ENCODE data around the gene TNP2. TPM values are rescaled to one million over a fixed set of nuclear protein-coding genes. Genes with fewer than 3 reads are reported as not detected.

TNP2 gene
- polyA plus RNA-seq (ENCODE audit: low read depth in 6 of 6) = not detected

GRCh38 chr16:11268921-11269375 lies at the start of gene TNP2:
TSS of gene TNP2 (minus strand) at chr16:11269325. CDS start at chr16:11269262, 63 bp downstream.
- peak within 1 kb of the TSS in 2 of 6 donors; percentile 16 to 17 for H3K27ac Mint-ChIP-seq
- peaks cover 0 to 4% (median 0%) of the 10 kb centered on the region in 7 donors for H3K9me3 Mint-ChIP-seq
- peaks cover 4 to 14% (median 12%) of the 10 kb centered on the region in 3 donors for H3K4me1 Mint-ChIP-seq
- ATAC-seq (ENCODE audit: low read depth in 2 of 2) (no peak), DNase-seq (no peak)
- no peak within 1 kb of the TSS for H3K4me3 Mint-ChIP-seq
- H3K27me3 Mint-ChIP-seq = no peaks in the 10 kb centered on the region
- H3K36me3 Mint-ChIP-seq = no peaks in the 10 kb centered on the region

DNA sequence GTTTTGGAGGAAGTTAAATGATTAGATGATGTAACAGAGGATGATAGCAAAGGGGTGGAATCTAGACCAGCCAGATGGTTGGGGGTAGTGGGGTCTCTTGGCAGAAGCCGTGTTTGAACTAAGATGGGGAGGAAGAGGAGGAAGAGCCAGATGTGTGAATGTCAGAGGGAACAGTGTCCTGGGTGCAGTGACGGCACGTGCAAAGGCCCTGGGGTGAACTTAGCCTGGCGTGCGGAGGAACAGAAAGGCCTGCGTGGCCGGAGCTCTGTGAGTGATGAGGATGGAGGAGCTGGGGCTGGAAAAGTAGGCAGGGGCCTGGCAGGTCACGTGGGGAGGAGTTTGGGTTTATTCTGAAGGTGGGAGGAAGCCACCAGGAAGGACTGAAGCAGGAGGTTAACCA lies 49.7 kb upstream of the TNP2 start:
- DNase-seq (no peak), ATAC-seq (ENCODE audit: low read depth in 2 of 2) (no peak)
- no peak overlapping the region for H3K4me3 Mint-ChIP-seq
- H3K36me3 Mint-ChIP-seq = no peaks in the 10 kb centered on the region
- H3K27ac Mint-ChIP-seq = peak overlapping the region in 3 of 6 donors; percentile 49 to 75 (median 56)
- H3K4me1 Mint-ChIP-seq = peaks cover 16 to 34% (median 22%) of the 10 kb centered on the region in 3 donors
- no peaks in the 10 kb centered on the region for H3K27me3 Mint-ChIP-seq
- peaks cover 0 to 5% (median 0%) of the 10 kb centered on the region in 7 donors for H3K9me3 Mint-ChIP-seq

GRCh38 chr16:11316331-11317015 lies 47.3 kb upstream of the TNP2 start:
- no peak for DNase-seq
- Mint-ChIP-seq H3K9me3 (peaks cover 0 to 5% (median 0%) of the 10 kb centered on the region in 7 donors), H3K4me1 (peaks cover 28 to 53% (median 41%) of the 10 kb centered on the region in 3 donors), H3K36me3 (no peaks in the 10 kb centered on the region), H3K27ac (peak overlapping the region in 2 of 6 donors; percentile 11 to 31), H3K4me3 (peak overlapping the region in 1 of 8 donors; percentile 70), H3K27me3 (no peaks in the 10 kb centered on the region)
- no peak for ATAC-seq (ENCODE audit: low read depth in 2 of 2)

- ATAC-seq (ENCODE audit: low read depth in 2 of 2) (no peak), DNase-seq (no peak)
- Mint-ChIP-seq H3K4me1 (peaks cover 32 to 62% (median 50%) of the 10 kb centered on the region in 3 donors), H3K27me3 (no peaks in the 10 kb centered on the region), H3K36me3 (no peaks in the 10 kb centered on the region), H3K9me3 (peaks cover 0 to 5% (median 0%) of the 10 kb centered on the region in 7 donors), H3K4me3 (peak overlapping the region in 1 of 8 donors; percentile 9), H3K27ac (peak overlapping the region in 1 of 6 donors; percentile 31)
These were observed 46.4 kb upstream of the TNP2 start for GRCh38 chr16:11315510-11315909.

DNA sequence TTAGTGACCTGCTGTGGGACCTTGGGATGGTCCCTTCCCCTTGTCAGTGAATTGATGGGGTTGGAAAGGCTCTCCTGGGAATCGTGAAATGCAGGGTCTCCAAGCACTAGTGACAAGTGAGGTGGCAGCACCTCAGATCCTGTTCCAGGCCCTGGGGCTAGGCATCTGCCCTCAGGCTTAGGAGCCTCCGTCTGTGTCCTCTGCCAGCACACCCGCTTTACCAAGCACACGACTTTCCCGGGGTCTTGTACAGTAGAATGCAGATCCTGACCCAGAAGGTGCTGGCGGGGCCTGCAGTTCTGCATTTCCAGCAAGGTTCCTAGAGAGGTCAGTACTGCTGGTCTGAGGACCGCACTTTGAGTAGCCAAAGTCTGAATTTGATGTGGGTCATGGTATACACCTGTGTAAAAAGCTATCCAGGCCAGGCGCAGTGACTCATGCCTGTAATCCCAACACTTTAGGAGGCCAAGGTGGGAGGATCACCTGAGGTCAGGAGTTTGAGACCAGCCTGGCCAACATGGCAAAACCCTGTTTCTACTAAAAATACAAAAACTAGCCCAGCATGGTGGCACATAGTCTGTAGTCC lies 45.3 kb upstream of the TNP2 start:
- H3K4me1 Mint-ChIP-seq = peaks cover 41 to 72% (median 60%) of the 10 kb centered on the region in 3 donors
- H3K27me3 Mint-ChIP-seq = no peaks in the 10 kb centered on the region

GRCh38 chr16:11313493-11314308 lies 44.6 kb upstream of the TNP2 start:
- Mint-ChIP-seq H3K27ac (peak overlapping the region in 5 of 6 donors; percentile 9 to 69 (median 34)), H3K4me3 (peak overlapping the region in 3 of 8 donors; percentile 11 to 64 (median 52))
- ATAC-seq (ENCODE audit: low read depth in 2 of 2) = no peak

More for the DNA sequence above, 45.3 kb upstream of the TNP2 start:
- Mint-ChIP-seq H3K4me3 (peak overlapping the region in 2 of 8 donors; percentile 47 to 56), H3K36me3 (no peaks in the 10 kb centered on the region), H3K9me3 (peaks cover 0 to 5% (median 0%) of the 10 kb centered on the region in 7 donors), H3K27ac (peak overlapping the region in 3 of 6 donors; percentile 20 to 69 (median 69))
- DNase-seq (no peak), ATAC-seq (ENCODE audit: low read depth in 2 of 2) (no peak)

GRCh38 chr16:11312718-11313492 lies 43.8 kb upstream of the TNP2 start:
- H3K4me3 Mint-ChIP-seq = peak overlapping the region in 6 of 8 donors; percentile 2 to 68 (median 41)
- H3K36me3 Mint-ChIP-seq = no peaks in the 10 kb centered on the region
- H3K9me3 Mint-ChIP-seq = peaks cover 0 to 2% (median 0%) of the 10 kb centered on the region in 7 donors
- no peak for DNase-seq
- peak overlapping the region; percentile 13 to 93 (median 74) for H3K27ac Mint-ChIP-seq
- H3K4me1 Mint-ChIP-seq = peaks cover 43 to 80% (median 75%) of the 10 kb centered on the region in 3 donors
- no peak for ATAC-seq (ENCODE audit: low read depth in 2 of 2)
- no peaks in the 10 kb centered on the region for H3K27me3 Mint-ChIP-seq

More at GRCh38 chr16:11313493-11314308, 44.6 kb upstream of the TNP2 start:
- Mint-ChIP-seq H3K9me3 (peaks cover 0 to 3% (median 0%) of the 10 kb centered on the region in 7 donors), H3K27me3 (no peaks in the 10 kb centered on the region), H3K36me3 (no peaks in the 10 kb centered on the region), H3K4me1 (peaks cover 39 to 75% (median 67%) of the 10 kb centered on the region in 3 donors)
- no peak for DNase-seq

GRCh38 chr16:11310997-11311561 lies 42.0 kb upstream of the TNP2 start:
- DNase-seq (peak; percentile 87), ATAC-seq (ENCODE audit: low read depth in 2 of 2) (peak; percentile 72 to 76)
- H3K4me1 Mint-ChIP-seq = peaks cover 52 to 91% (median 85%) of the 10 kb centered on the region in 3 donors
- H3K27ac Mint-ChIP-seq = peak overlapping the region; percentile 87 to 99 (median 99)
- H3K27me3 Mint-ChIP-seq = no peaks in the 10 kb centered on the region
- peaks cover 0 to 3% (median 0%) of the 10 kb centered on the region in 7 donors for H3K9me3 Mint-ChIP-seq
- H3K4me3 Mint-ChIP-seq = peak overlapping the region; percentile 50 to 90 (median 78)
- H3K36me3 Mint-ChIP-seq = no peaks in the 10 kb centered on the region

DNA sequence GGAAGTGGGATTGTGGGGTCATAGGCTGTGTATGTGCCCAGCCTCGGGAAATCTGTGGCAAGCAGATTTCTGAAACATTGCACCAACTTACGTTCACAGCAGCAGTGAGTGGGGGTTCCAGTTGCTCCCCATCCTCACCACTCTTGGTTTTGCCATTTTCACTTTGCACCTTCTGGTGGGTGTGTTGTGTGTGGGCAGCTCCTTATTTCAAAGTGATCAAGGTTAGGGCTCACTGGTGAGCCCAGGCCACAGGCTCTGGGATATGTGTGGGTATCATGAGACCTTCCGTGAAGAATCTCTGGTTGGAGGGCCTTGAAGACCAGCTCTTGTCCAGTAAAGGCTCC lies 41.5 kb upstream of the TNP2 start:
- DNase-seq (no peak), ATAC-seq (ENCODE audit: low read depth in 2 of 2) (no peak)
- H3K4me1 Mint-ChIP-seq = peaks cover 52 to 94% (median 85%) of the 10 kb centered on the region in 3 donors
- peaks cover 0 to 3% (median 0%) of the 10 kb centered on the region in 7 donors for H3K9me3 Mint-ChIP-seq
- no peaks in the 10 kb centered on the region for H3K27me3 Mint-ChIP-seq
- no peaks in the 10 kb centered on the region for H3K36me3 Mint-ChIP-seq
- peak overlapping the region; percentile 50 to 90 (median 78) for H3K4me3 Mint-ChIP-seq
- peak overlapping the region; percentile 87 to 99 (median 99) for H3K27ac Mint-ChIP-seq

- DNase-seq (peak; percentile 82), ATAC-seq (ENCODE audit: low read depth in 2 of 2) (peak; percentile 52 to 56)
- H3K27me3 Mint-ChIP-seq = no peaks in the 10 kb centered on the region
- peaks cover 52 to 97% (median 86%) of the 10 kb centered on the region in 3 donors for H3K4me1 Mint-ChIP-seq
- H3K4me3 Mint-ChIP-seq = peak overlapping the region; percentile 50 to 90 (median 78)
- peak overlapping the region; percentile 87 to 99 (median 99) for H3K27ac Mint-ChIP-seq
- peaks cover 0 to 3% (median 0%) of the 10 kb centered on the region in 7 donors for H3K9me3 Mint-ChIP-seq
- no peaks in the 10 kb centered on the region for H3K36me3 Mint-ChIP-seq
These were observed 40.9 kb upstream of the TNP2 start for GRCh38 chr16:11309895-11310633.

DNA sequence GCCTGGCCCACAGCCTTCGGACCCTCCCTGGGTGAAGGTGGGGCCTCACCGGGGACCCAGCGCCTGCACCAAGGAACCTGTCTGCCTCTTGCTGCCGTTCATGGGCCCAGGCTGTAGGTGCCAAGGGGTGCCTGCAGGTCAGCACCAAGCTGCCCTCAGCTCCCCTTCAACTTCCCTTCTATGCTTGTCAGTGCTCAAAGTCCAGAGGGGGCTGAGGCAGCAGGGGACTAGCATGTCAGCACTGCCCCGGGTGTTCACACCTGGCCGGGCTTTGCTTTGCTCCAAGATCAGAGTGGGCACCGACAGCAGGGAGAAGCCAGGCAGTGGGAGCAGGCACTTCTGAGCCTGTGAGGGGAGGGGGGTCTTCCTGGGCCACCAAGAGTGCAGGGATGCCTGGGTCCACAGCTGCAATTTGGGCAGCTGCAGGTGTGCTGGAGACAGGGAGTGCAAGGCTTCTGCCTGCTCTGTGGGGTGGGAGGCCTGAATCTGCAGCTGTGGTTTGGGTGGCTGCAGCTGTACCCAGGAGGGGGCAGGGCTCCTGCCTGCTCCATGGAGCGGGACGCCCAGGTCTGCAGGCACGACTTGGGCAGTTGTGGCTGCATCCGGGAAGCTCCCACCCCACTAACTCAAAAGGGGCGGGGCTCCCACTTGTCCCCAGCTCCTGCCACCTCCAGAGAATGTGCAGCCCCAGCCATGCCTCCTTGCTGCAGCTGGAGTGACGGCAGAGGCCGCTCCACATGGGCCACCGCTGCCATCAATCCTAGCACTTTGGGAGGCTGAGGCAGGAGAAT lies 39.6 kb upstream of the TNP2 start:
- Mint-ChIP-seq H3K4me1 (peaks cover 49 to 95% (median 75%) of the 10 kb centered on the region in 3 donors), H3K36me3 (no peaks in the 10 kb centered on the region), H3K27ac (peak overlapping the region; percentile 70 to 99 (median 90)), H3K4me3 (peak overlapping the region; percentile 28 to 83 (median 79)), H3K27me3 (no peaks in the 10 kb centered on the region), H3K9me3 (peaks cover 0 to 3% (median 0%) of the 10 kb centered on the region in 7 donors)
- ATAC-seq (ENCODE audit: low read depth in 2 of 2) (peak; percentile 51 to 52), DNase-seq (peak; percentile 76)
